HEK293 (cell line): Measurements from ENCODE around the gene PRAC1.

Source experiments
- BCL6B ChIP-seq: fragments of 450-650 bp; formaldehyde crosslinking; IDR thresholded peaks from 2 replicates; pipeline ENCODE4 v1.5.1; 2017; ENCODE audit warnings: missing biosample characterization, missing genetic modification characterization
- GLI4 ChIP-seq: fragments of 450-650 bp; formaldehyde crosslinking; IDR thresholded peaks from 2 replicates; pipeline ENCODE4 v1.5.1; 2016; ENCODE audit warnings: missing biosample characterization, missing genetic modification characterization
- KLF16 ChIP-seq: fragments of 450-650 bp; formaldehyde crosslinking; IDR thresholded peaks from 2 replicates; pipeline ENCODE4 v1.5.1; 2017; ENCODE audit warnings: missing biosample characterization, missing genetic modification characterization
- PRDM1 ChIP-seq: fragments of 450-650 bp; formaldehyde crosslinking; IDR thresholded peaks from 2 replicates; pipeline ENCODE4; 2016; ENCODE audit warnings: missing biosample characterization, missing genetic modification characterization
- SCRT1 ChIP-seq: fragments of 450-650 bp; formaldehyde crosslinking; IDR thresholded peaks from 2 replicates; pipeline ENCODE4 v1.5.1; 2016; ENCODE audit warnings: missing biosample characterization, missing genetic modification characterization, borderline replicate concordance
- WT1 ChIP-seq: fragments of 450-650 bp; formaldehyde crosslinking; IDR thresholded peaks from 2 replicates; pipeline ENCODE4 v1.5.1; 2016; ENCODE audit warnings: missing biosample characterization, missing genetic modification characterization
- ZBTB26 ChIP-seq: fragments of 450-650 bp; formaldehyde crosslinking; optimal IDR thresholded peaks from 2 replicates; pipeline ENCODE3; 2016; ENCODE audit warnings: missing biosample characterization, mild to moderate bottlenecking, missing genetic modification characterization
- ZBTB8A ChIP-seq: fragments of 450-650 bp; formaldehyde crosslinking; IDR thresholded peaks from 2 replicates; pipeline ENCODE4 v1.5.1; 2016; ENCODE audit warnings: missing biosample characterization, missing genetic modification characterization
- ZEB2 ChIP-seq: fragments of 450-650 bp; formaldehyde crosslinking; IDR thresholded peaks from 2 replicates; pipeline ENCODE4 v1.5.1; 2016; ENCODE audit warnings: missing biosample characterization, missing genetic modification characterization
- ZIC2 ChIP-seq: fragments of 450-650 bp; formaldehyde crosslinking; IDR thresholded peaks from 2 replicates; pipeline ENCODE4 v1.5.1; 2016; ENCODE audit warnings: missing biosample characterization, missing genetic modification characterization
- ZNF121 ChIP-seq: fragments of 450-650 bp; formaldehyde crosslinking; IDR thresholded peaks from 2 replicates; pipeline ENCODE4 v1.5.1; 2016; ENCODE audit warnings: missing biosample characterization, missing genetic modification characterization
- ZNF18 ChIP-seq: fragments of 450-650 bp; formaldehyde crosslinking; IDR thresholded peaks from 2 replicates; pipeline ENCODE4 v1.5.1; 2016; ENCODE audit warnings: missing biosample characterization, missing genetic modification characterization
- ZNF202 ChIP-seq: fragments of 450-650 bp; formaldehyde crosslinking; IDR thresholded peaks from 2 replicates; pipeline ENCODE4 v1.5.1; 2016; ENCODE audit warnings: missing biosample characterization, missing genetic modification characterization, borderline replicate concordance
- ZNF221 ChIP-seq: fragments of 450-650 bp; formaldehyde crosslinking; IDR thresholded peaks from 2 replicates; pipeline ENCODE4 v1.5.1; 2017; ENCODE audit warnings: missing biosample characterization, missing genetic modification characterization, borderline replicate concordance
- ZNF23 ChIP-seq: fragments of 450-650 bp; formaldehyde crosslinking; IDR thresholded peaks from 2 replicates; pipeline ENCODE4 v1.5.1; 2016; ENCODE audit warnings: missing biosample characterization, missing genetic modification characterization, borderline replicate concordance
- ZNF324 ChIP-seq: fragments of 450-650 bp; formaldehyde crosslinking; IDR thresholded peaks from 2 replicates; pipeline ENCODE4 v1.5.1; 2016; ENCODE audit warnings: missing biosample characterization, missing genetic modification characterization
- ZNF350 ChIP-seq: fragments of 450-650 bp; formaldehyde crosslinking; IDR thresholded peaks from 2 replicates; pipeline ENCODE4 v1.5.0; 2017; ENCODE audit warnings: missing biosample characterization, mild to moderate bottlenecking, missing genetic modification characterization
- ZNF426 ChIP-seq: fragments of 450-650 bp; formaldehyde crosslinking; IDR thresholded peaks from 2 replicates; pipeline ENCODE4 v1.5.1; 2017; ENCODE audit warnings: missing biosample characterization, missing genetic modification characterization, mild to moderate bottlenecking, inconsistent platforms, moderate library complexity
- ZNF473 ChIP-seq: fragments of 450-650 bp; formaldehyde crosslinking; IDR thresholded peaks from 2 replicates; pipeline ENCODE4 v1.5.1; 2017; ENCODE audit warnings: missing biosample characterization, missing genetic modification characterization
- ZNF513 ChIP-seq: fragments of 450-650 bp; IDR thresholded peaks from 2 replicates; pipeline ENCODE4 v1.5.1; 2018; ENCODE audit warnings: missing biosample characterization, missing genetic modification characterization
- ZNF530 ChIP-seq: fragments of 450-650 bp; formaldehyde crosslinking; IDR thresholded peaks from 2 replicates; pipeline ENCODE4 v1.5.1; 2016; ENCODE audit warnings: low read depth, missing biosample characterization, missing genetic modification characterization
- ZNF558 ChIP-seq: fragments of 450-650 bp; formaldehyde crosslinking; IDR thresholded peaks from 2 replicates; pipeline ENCODE4 v1.5.1; 2016; ENCODE audit warnings: missing biosample characterization, missing genetic modification characterization
- ZNF560 ChIP-seq: fragments of 450-650 bp; formaldehyde crosslinking; IDR thresholded peaks from 2 replicates; pipeline ENCODE4 v1.5.1; 2017; ENCODE audit warnings: missing biosample characterization, missing genetic modification characterization, borderline replicate concordance
- ZNF561 ChIP-seq: fragments of 450-650 bp; IDR thresholded peaks from 2 replicates; pipeline ENCODE4 v1.5.1; 2018; ENCODE audit warnings: missing biosample characterization, missing genetic modification characterization, borderline replicate concordance
- ZNF580 ChIP-seq: fragments of 450-650 bp; formaldehyde crosslinking; IDR thresholded peaks from 2 replicates; pipeline ENCODE4 v1.5.1; 2016; ENCODE audit warnings: missing biosample characterization, missing genetic modification characterization
- ZNF621 ChIP-seq: fragments of 450-650 bp; formaldehyde crosslinking; IDR thresholded peaks from 2 replicates; pipeline ENCODE4 v1.5.1; 2017; ENCODE audit warnings: missing biosample characterization, missing genetic modification characterization
- ZNF626 ChIP-seq: fragments of 450-650 bp; sonication (Bioruptor Pico); formaldehyde crosslinking; IDR thresholded peaks from 2 replicates; pipeline ENCODE4 v1.5.1; 2018; ENCODE audit warnings: missing biosample characterization, missing genetic modification characterization, inconsistent platforms
- ZNF654 ChIP-seq: fragments of 450-650 bp; formaldehyde crosslinking; IDR thresholded peaks from 2 replicates; pipeline ENCODE4 v1.5.1; 2016; ENCODE audit warnings: low read depth, missing biosample characterization, missing genetic modification characterization
- ZNF658 ChIP-seq: fragments of 450-650 bp; formaldehyde crosslinking; IDR thresholded peaks from 2 replicates; pipeline ENCODE4; 2016; ENCODE audit warnings: missing biosample characterization, missing genetic modification characterization
- ZNF707 ChIP-seq: fragments of 450-650 bp; formaldehyde crosslinking; IDR thresholded peaks from 2 replicates; pipeline ENCODE4 v1.5.1; 2016; ENCODE audit warnings: missing biosample characterization, missing genetic modification characterization
- ZNF747 ChIP-seq: fragments of 450-650 bp; formaldehyde crosslinking; IDR thresholded peaks from 2 replicates; pipeline ENCODE4 v1.5.1; 2016; ENCODE audit warnings: missing biosample characterization, missing genetic modification characterization
- ZSCAN5A ChIP-seq: fragments of 450-650 bp; formaldehyde crosslinking; IDR thresholded peaks from 2 replicates; pipeline ENCODE4 v1.5.1; 2016; ENCODE audit warnings: missing biosample characterization, missing genetic modification characterization

PRAC1 gene

GRCh38 chr17:48728232-48729231, 6.2 kb upstream of the PRAC1 start, which contains the start of gene HOXB13 (continued):
- TF ChIP-seq ZSCAN5A (tag by site-specific recombination): peak; percentile 53; the same call in 1 of the 2 replicates
- peak; percentile 99 for TF ChIP-seq ZNF324 (tag by site-specific recombination)
- no peak for TF ChIP-seq ZNF23
- peak; percentile 95 for TF ChIP-seq ZNF561 (tag by site-specific recombination)
- TF ChIP-seq ZNF121 (tag by site-specific recombination): no peak
- TF ChIP-seq SCRT1 (tag by site-specific recombination): no peak
- TF ChIP-seq ZNF707 (tag by site-specific recombination): no peak
- no peak for TF ChIP-seq ZNF621 (tag by site-specific recombination)
- TF ChIP-seq ZNF426 (tag by site-specific recombination): no peak
- TF ChIP-seq ZNF580 (tag by site-specific recombination): peak; percentile 98
- TF ChIP-seq ZNF513 (tag by site-specific recombination): peak; percentile 74
- peak; percentile 85 for TF ChIP-seq WT1
- no peak for TF ChIP-seq ZNF350
- no peak for TF ChIP-seq ZNF747 (tag by site-specific recombination)
- peak; percentile 70 for TF ChIP-seq ZIC2 (tag by site-specific recombination)
- TF ChIP-seq ZNF18: peak; percentile 83
- TF ChIP-seq ZNF221: peak; percentile 64; the same call in 1 of the 2 replicates
- TF ChIP-seq ZNF658: no peak
- peak; percentile 39; the same call in 1 of the 2 replicates for TF ChIP-seq ZNF654 (tag by site-specific recombination)
- peak; percentile 99 for TF ChIP-seq PRDM1 (tag by site-specific recombination)
- peak; percentile 87; the same call in 1 of the 2 replicates for TF ChIP-seq GLI4 (tag by site-specific recombination)
- TF ChIP-seq ZNF530 (tag by site-specific recombination): no peak
- TF ChIP-seq BCL6B (tag by site-specific recombination): peak; percentile 77; the same call in 1 of the 2 replicates
- TF ChIP-seq ZNF558 (tag by site-specific recombination): peak; percentile 88
- no peak for TF ChIP-seq ZNF473 (tag by site-specific recombination)
- peak; percentile 67 for TF ChIP-seq ZBTB8A (tag by site-specific recombination)
- TF ChIP-seq ZNF202 (tag by site-specific recombination): no peak
- peak; percentile 99 for TF ChIP-seq KLF16 (tag by site-specific recombination)
- peak; percentile 95 for TF ChIP-seq ZEB2 (tag by site-specific recombination)
- TF ChIP-seq ZNF626: no peak
- TF ChIP-seq ZBTB26 (tag by site-specific recombination): peak; percentile 66
- no peak for TF ChIP-seq ZNF560 (tag by site-specific recombination)
